Upper lobe of left lung (tissue), 6 donors: Measurements from ENCODE around the gene HDHD2. TPM values are rescaled to one million over a fixed set of nuclear protein-coding genes. Genes with fewer than 3 reads are reported as not detected.
A peak's percentile ranks its signal among the peaks of the same experiment; 100 is the strongest.
"Not testable (repeated sequence)": the region's sequence is repeated elsewhere in the genome, so short reads cannot be mapped to it uniquely, and the experiment has no call there.

Experiments
- ATAC-seq, 2 donors: fragments of 200-7000 bp; cut with Tn5 transposase; one replicate each; pipeline ENCODE4 v1.9.1; 2022; ENCODE audit warnings: mild to moderate bottlenecking in 2 of 2, moderate library complexity in 2 of 2; ENCODE audit not compliant: low FRiP score in 2 of 2
- DNase-seq, 2 donors: peaks; one replicate each; pipeline ENCODE4 v3.0.0-alpha.2; 2019 to 2020
- H3K27ac ChIP-seq, 4 donors: fragments of 200-600 bp; sonication (generic); one replicate each; pipeline ENCODE4 v1.5.1; 2016 to 2019
- H3K27me3 ChIP-seq, 4 donors: fragments of 200-600 bp; sonication (generic); one replicate each; pipeline ENCODE4 v1.5.1; 2017 to 2019
- H3K36me3 ChIP-seq, 4 donors: fragments of 200-600 bp; sonication (generic); one replicate each; pipeline ENCODE4 v1.5.1; 2016 to 2019
- H3K4me1 ChIP-seq, 4 donors: fragments of 200-600 bp; sonication (generic); one replicate each; pipeline ENCODE4 v1.5.1; 2018 to 2019
- H3K4me3 ChIP-seq, 4 donors: fragments of 200-600 bp; sonication (generic); one replicate each; pipeline ENCODE4 v1.5.1; 2017 to 2019; ENCODE audit warnings: mild to moderate bottlenecking in 2 of 4, moderate library complexity in 1 of 4
- H3K9me3 ChIP-seq, 4 donors: fragments of 200-600 bp; sonication (generic); one replicate each; pipeline ENCODE4 v1.5.1; 2018 to 2019
- CTCF ChIP-seq, 6 experiments: fragments of 450-650 bp in 4 of 6; fragments of 200-600 bp in 2 of 6; sonication (generic) in 2 of 6; IDR thresholded peaks; one replicate each; pipeline ENCODE4 v1.5.1; 2016 to 2019; ENCODE audit warnings: antibody characterized with exemption in 6 of 6
- EP300 ChIP-seq, 4 donors: sonication (generic); formaldehyde crosslinking; IDR thresholded peaks; one replicate each; pipeline ENCODE4 v1.5.1; 2017; ENCODE audit warnings: antibody characterized with exemption in 4 of 4, control low read depth in 2 of 4
- POLR2A ChIP-seq, 4 donors: fragments of 450-650 bp; IDR thresholded peaks; one replicate each; pipeline ENCODE4 v1.5.1; 2016 to 2017; ENCODE audit warnings: antibody characterized with exemption in 4 of 4, mild to moderate bottlenecking in 2 of 4
- POLR2AphosphoS5 ChIP-seq, 2 donors: sonication (generic); formaldehyde crosslinking; IDR thresholded peaks; one replicate each; pipeline ENCODE4 v1.5.1; 2017; ENCODE audit warnings: antibody characterized with exemption in 2 of 2
- WGBS, 2 donors: methylation state at CpG; one replicate each; pipeline ENCODE4 v1.1.5; 2017 to 2018; 5-methylcytosine and 5-hydroxymethylcytosine counted together
- total RNA-seq, 6 donors: library from RNA; depleted of rRNA in 4 of 6; stranded (reverse); fragments of >200 nt in 4 of 6; gene quantifications; one replicate each; pipeline versions ENCODE4 v1.1.0 to v1.2.1, GENCODE V29; 2016 to 2021
- donor health status: DM: no; HTN: no; CAD: no; lungs with moderate emphysema.
- donor health status: DM: no; HTN: yes; CAD: no; lungs with severe emphysema.

The HDHD2 gene
- total RNA-seq, 6 donors from 2014 or later, result 19.0 to 39.1 (median 32.1) TPM

GRCh38 chr18:47163241-47163640, 12.9 kb upstream of the HDHD2 start:
- H3K4me1 ChIP-seq, result no peaks in the 10 kb centered on the region
- ATAC-seq, result peak in 1 of 2 donors; percentile 79
- 74 to 83% methylated on average over 5 of the region's 5 CpGs for WGBS, 2 donors
- no peaks in the 10 kb centered on the region for H3K9me3 ChIP-seq
- H3K36me3 ChIP-seq, result no peaks in the 10 kb centered on the region
- H3K27me3 ChIP-seq, result no peaks in the 10 kb centered on the region
- DNase-seq, result no peak
- TF ChIP-seq CTCF (IDR thresholded peaks at IDR 0.05) (no peak), EP300 (IDR thresholded peaks at IDR 0.05) (no peak), POLR2AphosphoS5 (IDR thresholded peaks at IDR 0.05) (no peak), POLR2A (IDR thresholded peaks at IDR 0.05) (no peak)
- no peak overlapping the region for H3K27ac ChIP-seq
- H3K4me3 ChIP-seq, result no peak overlapping the region

GRCh38 chr18:47160256-47160655, 10.0 kb upstream of the HDHD2 start:
- TF ChIP-seq EP300 (IDR thresholded peaks at IDR 0.05) (no peak), POLR2A (IDR thresholded peaks at IDR 0.05) (no peak), CTCF (IDR thresholded peaks at IDR 0.05) (no peak), POLR2AphosphoS5 (IDR thresholded peaks at IDR 0.05) (no peak)
- H3K9me3 ChIP-seq, result no peaks in the 10 kb centered on the region
- H3K4me1 ChIP-seq, result no peaks in the 10 kb centered on the region
- ATAC-seq (no peak), DNase-seq (no peak)
- H3K4me3 ChIP-seq, result no peak overlapping the region
- WGBS, 2 donors, result 98 to 99% methylated on average over 5 of the region's 5 CpGs
- no peak overlapping the region for H3K27ac ChIP-seq
- peaks cover 0 to 4% (median 0%) of the 10 kb centered on the region in 4 donors for H3K36me3 ChIP-seq
- no peaks in the 10 kb centered on the region for H3K27me3 ChIP-seq

GRCh38 chr18:47158404-47158803, 8.1 kb upstream of the HDHD2 start:
- H3K36me3 ChIP-seq, result peaks cover 0 to 17% (median 2%) of the 10 kb centered on the region in 4 donors
- not testable (repeated sequence) for H3K4me3 ChIP-seq, DNase-seq, ATAC-seq, H3K27me3 ChIP-seq, H3K9me3 ChIP-seq, H3K27ac ChIP-seq, H3K4me1 ChIP-seq
- WGBS, 2 donors, result 95% methylated on average over 16 of the region's 16 CpGs

- ATAC-seq (no peak), DNase-seq (no peak)
- peaks cover 0 to 17% (median 2%) of the 10 kb centered on the region in 4 donors for H3K36me3 ChIP-seq
- no peaks in the 10 kb centered on the region for H3K27me3 ChIP-seq
- peak overlapping the region in 2 of 4 donors; percentile 82 to 86 for H3K4me3 ChIP-seq
- TF ChIP-seq CTCF (IDR thresholded peaks at IDR 0.05) (no peak), EP300 (IDR thresholded peaks at IDR 0.05) (no peak), POLR2AphosphoS5 (IDR thresholded peaks at IDR 0.05) (no peak), POLR2A (IDR thresholded peaks at IDR 0.05) (no peak)
- peaks cover 19 to 30% (median 21%) of the 10 kb centered on the region in 4 donors for H3K4me1 ChIP-seq
- no peaks in the 10 kb centered on the region for H3K9me3 ChIP-seq
- H3K27ac ChIP-seq, result peak overlapping the region; percentile 90 to 95 (median 94)
Measured at GRCh38 chr18:47151439-47151838, 1.1 kb upstream of the HDHD2 start.

- Histone ChIP-seq H3K9me3 (no peaks in the 10 kb centered on the region), H3K27ac (peak overlapping the region; percentile 90 to 95 (median 94)), H3K27me3 (no peaks in the 10 kb centered on the region), H3K36me3 (peaks cover 0 to 17% (median 2%) of the 10 kb centered on the region in 4 donors), H3K4me1 (peaks cover 19 to 30% (median 21%) of the 10 kb centered on the region in 4 donors), H3K4me3 (peak overlapping the region; percentile 75 to 86 (median 80))
- WGBS, 2 donors, result 10% methylated on average over 13 of the region's 13 CpGs
- ATAC-seq (peak; percentile 41 to 42), DNase-seq (peak in 1 of 2 donors; percentile 25)
- no peak for TF ChIP-seq POLR2A (IDR thresholded peaks at IDR 0.05)
Measured at GRCh38 chr18:47150824-47151366, 595 bp upstream of the HDHD2 start.

- peak overlapping the region; percentile 75 to 86 (median 80) for H3K4me3 ChIP-seq
- TF ChIP-seq CTCF (IDR thresholded peaks at IDR 0.05), result no peak
- no peak for TF ChIP-seq POLR2AphosphoS5 (IDR thresholded peaks at IDR 0.05)
- no peak for TF ChIP-seq EP300 (IDR thresholded peaks at IDR 0.05)
- TF ChIP-seq POLR2A (IDR thresholded peaks at IDR 0.05), result no peak
- DNase-seq (no peak), ATAC-seq (no peak)
- peaks cover 19 to 30% (median 21%) of the 10 kb centered on the region in 4 donors for H3K4me1 ChIP-seq
- WGBS, 2 donors, result 36 to 44% methylated on average over 11 to 12 of the region's 12 CpGs
- H3K36me3 ChIP-seq, result peaks cover 0 to 8% (median 1%) of the 10 kb centered on the region in 4 donors
- peak overlapping the region; percentile 90 to 95 (median 94) for H3K27ac ChIP-seq
- no peaks in the 10 kb centered on the region for H3K27me3 ChIP-seq
- no peaks in the 10 kb centered on the region for H3K9me3 ChIP-seq
Measured at GRCh38 chr18:47149457-47150028, 757 bp downstream of the HDHD2 start.
